ENCODE measurements around the gene MXD1.

MXD1 gene

DNA sequence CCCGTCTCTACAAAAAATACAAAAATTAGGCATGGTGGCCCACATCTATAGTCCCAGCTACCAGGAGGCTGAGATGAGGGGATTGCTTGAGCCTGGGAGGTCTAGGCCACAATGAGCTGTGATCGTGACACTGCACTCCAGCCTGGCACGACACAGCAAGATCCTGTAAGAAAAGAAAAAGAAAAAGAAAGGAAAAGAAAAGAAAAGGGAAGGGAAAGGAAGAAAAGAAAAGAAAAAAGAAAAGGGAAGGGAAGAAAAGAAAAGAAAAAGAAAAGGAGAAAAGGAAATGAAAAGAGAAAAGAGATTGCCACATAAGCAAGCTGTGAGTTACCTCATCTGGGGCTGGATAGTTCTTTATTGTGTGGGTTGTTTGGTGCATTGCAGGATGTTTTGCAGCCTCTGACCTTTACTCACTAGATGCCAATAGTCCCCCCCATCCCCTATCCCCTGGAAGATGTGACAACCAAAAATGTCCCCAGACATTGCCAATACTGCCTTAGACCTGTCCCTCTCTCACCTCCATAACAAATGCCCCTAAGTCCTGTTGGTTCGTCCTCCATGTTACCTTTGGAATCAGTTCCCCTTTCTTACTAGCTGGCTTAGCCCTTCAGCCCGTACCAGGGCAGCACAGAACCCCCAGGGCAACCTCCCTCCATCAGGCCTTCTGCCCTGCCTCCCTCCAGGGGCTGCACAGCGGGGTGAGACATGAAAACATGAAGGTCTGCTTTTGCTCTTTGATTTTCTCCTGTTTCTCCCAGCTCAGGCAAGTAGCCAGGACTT, 37.6 kb downstream of the MXD1 start:
- no peak for DNase-seq (ENCODE audit: low read depth in 3 of 3)

DNA sequence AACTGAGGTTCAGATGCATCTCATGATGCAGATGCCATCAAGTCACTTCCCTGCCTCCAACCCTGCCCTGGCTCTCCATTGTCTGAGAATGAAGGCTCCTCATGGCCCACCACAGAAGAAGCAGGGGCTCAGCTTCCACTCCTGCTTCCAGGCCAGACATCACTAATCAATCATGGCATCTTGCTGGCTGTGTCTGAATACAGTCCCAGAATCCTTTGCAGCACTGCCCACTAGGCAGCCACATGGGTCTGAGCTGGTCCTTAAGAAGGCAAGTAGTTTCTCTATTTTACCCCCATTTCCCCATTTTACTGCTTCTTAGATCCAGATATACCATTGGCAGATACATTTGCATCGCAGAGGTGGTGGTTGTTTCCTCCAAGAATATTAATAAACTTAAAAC, 39.2 kb downstream of the MXD1 start:
- no peak for DNase-seq (ENCODE audit: low read depth in 3 of 3)

DNA sequence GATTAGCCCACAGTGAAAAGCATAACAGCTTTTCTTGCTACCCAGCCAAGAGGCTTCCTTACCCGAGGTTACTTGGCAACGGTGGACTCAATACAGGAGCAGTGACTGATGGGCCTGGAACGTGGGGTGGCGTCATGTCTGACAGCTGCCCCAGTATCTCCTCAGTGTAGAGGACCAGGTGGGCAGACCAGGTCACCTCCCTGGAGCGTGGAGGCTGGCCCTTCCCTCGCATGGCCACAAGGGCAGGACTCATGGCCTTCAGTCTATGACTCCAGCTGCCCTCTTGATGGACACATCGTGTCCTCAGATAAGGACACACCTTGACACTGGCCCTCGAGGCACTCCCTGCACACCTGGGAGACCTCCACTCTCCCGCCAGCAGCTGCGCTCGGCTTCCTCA, 40.1 kb downstream of the MXD1 start:
- no peak for DNase-seq (ENCODE audit: low read depth in 3 of 3)

DNA sequence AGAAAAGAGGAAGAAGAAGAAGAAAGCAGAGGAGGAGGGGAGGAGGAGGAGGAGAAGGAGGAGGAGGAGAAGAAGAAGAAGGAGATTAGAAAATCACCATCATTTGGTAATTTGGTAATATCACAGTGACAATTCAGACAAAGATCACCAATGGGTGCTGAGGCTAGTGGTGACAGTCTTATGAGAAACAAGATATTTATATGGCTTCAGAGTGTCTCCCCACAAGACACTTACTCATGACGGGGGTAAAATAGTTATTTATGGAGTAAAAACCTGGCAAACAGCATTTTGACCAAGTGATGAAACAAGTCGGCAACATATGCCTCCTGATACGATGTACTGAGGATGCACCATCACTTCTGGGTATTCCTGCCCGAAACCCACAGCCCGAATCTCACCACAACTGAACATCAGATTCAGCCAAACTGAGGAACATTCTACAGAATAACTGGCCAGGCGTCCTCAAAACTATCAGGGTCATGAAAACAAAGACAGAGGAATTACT, 41.6 kb downstream of the MXD1 start:
- no peak for DNase-seq (ENCODE audit: low read depth in 3 of 3)

DNA sequence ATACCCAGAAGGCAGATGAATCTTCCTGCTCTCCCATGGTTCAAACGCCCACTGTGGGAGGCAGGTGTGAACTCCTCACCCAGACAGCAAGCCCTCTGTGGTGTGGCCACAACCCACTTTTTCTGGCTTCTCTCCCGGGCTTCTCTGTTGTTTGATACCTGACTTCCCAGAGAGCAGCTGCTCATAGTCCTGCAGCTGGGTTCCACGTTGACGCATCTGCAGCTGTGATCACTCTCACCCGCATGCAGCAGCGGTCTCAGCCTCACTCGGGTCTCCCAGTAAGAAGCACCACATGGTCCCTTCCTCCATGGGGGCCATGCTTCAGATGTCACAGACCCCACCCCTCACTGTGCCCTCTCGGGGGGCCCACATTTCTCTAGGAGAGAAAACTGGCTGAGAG, 43.1 kb downstream of the MXD1 start:
- no peak for DNase-seq (ENCODE audit: low read depth in 3 of 3)

DNA sequence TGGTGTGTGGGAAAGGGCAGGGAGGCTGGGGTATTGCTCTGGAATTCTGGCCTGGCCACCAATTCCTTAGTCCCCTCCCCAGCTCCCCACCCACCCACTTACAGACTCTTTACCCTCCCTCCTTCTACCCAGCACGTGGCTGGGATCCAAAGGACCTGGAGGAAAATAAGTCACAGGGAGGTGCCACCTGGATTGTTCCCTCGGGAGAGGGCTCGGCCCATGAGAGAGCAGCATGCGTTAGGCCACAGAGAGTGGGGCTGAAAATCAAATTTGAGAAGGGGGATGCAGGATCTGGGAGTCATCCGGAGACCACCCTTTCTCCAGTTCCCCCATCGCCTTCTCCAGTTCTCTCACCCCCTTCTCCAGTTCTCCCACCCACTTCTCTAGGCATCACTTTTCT, 43.6 kb downstream of the MXD1 start:
- no peak for DNase-seq (ENCODE audit: low read depth in 3 of 3)

DNA sequence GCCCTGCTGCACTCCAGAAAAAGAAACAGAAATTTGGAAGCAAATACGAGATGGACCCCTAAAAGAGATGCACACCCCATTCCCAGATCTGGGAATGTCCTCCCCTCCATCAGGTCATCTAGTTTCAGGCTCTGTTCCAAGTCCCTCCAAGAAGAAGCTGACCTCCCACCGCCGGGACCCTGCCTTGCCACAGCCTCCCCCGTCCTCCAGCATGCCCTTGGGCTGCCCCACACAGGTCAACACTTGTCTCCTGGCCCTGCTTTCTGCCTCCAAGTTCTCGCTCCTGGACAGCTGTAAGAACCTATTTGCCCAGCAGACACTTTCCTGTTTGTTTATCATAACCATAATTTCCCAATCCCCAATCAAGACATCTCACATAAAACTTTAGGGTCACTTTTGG, 44.5 kb downstream of the MXD1 start:
- DNase-seq (ENCODE audit: low read depth in 3 of 3) = no peak

DNA sequence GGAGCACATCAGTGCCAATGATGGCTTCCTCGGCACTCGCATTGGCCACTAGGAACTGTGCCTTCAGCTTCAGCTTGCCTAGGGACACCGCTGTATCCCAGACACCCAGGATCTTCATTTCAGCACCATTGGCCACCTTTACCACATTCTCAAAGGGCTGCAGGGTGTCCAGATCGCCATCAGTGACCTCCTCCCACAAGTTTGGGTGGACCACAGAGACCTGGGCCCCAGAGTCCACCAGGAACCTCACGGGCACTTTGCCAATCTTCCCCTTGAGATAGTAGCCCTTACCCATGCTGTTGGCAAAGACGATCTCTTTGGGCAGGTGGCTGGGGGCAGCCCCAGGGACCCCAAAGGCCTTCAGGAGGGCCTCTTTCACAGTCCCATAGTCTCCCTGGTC, 45.9 kb downstream of the MXD1 start:
- no peak for DNase-seq (ENCODE audit: low read depth in 3 of 3)

DNA sequence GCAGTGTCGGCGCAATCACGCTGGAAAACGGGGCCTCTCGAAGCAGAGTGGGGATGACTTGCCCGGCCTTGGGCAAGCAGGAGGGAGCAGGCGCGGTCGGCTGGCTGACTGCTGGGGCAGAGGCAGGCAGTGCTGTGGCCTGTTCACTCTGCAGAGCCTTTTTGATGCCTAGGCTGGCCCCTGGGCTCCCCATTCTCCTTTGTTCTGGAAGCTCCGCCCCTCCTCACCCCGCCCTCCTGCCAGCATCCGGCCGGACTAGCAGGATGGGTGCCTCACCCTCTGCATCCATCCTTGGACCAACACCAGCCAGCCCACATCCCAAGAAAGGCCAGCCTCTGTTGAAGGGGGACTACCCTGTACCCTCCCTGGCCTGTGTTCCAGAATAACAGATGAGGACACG, 46.6 kb downstream of the MXD1 start, which contains the start of gene ASPRV1:
Gene ASPRV1 (minus strand): TSS at position 136 of the 400 bp plus-strand sequence. CDS start 195 bp downstream, outside the sequence.
- DNase-seq (ENCODE audit: low read depth in 3 of 3) = no peak

DNA sequence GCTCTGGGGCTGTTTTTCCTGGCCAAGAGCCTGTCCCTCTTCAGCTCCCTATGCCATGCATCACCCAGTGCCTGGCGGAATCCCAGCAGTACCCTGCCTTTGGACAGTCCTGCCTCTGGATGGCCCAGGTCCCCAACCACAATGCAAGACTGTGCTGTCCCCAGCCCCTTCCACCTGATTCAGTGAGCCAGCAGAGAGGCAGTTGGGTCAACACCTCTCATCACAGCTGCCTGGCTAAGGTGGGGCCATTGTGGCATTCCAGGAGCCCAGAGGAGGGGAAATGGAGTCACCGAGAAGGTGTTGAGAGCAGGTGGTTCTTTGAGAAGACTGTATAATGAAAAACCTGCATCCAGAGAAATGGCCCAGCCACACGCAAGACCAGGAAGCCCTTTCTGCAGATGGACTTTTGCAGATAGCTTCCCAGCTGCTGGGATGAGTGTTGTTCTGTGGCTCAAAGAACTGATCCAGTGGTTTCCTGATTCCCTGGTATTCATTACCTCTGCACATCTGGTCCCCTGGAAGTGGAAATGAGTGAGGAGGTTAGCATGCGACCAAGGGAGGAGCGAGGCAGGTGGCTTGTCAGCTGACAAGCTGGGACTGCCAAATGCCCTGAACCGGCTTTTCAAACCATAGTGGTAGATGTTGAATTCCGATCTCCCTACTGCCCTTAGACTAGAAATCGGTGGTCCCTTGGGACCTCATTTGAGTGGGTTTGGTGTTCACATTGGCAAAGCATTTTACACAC, 48.2 kb downstream of the MXD1 start:
- DNase-seq (ENCODE audit: low read depth in 3 of 3) = no peak

DNA sequence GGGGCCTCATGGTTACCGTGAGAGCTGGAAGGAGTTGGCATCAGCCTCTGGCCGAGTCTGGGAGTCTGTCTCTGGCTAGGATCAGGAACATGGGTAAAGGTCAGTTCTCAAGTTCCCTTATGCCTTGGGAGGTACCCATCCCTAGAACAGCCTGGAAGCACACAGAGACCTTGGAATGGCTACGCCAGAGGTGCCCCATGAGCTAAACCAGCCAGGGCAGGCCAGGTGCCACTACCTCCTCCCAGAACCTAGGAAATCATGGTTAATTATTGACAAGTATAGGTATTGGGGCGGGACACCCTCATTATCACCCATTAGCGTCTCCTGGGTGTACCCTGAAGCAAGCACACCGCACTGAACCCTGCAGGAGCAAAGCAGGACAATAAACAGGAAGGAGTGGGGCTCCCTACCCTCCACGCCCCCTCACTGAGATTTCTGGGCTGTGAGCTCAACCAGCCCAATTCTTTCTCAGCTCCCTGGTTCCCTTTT, 49.5 kb downstream of the MXD1 start:
- no peak for DNase-seq (ENCODE audit: low read depth in 3 of 3)

DNA sequence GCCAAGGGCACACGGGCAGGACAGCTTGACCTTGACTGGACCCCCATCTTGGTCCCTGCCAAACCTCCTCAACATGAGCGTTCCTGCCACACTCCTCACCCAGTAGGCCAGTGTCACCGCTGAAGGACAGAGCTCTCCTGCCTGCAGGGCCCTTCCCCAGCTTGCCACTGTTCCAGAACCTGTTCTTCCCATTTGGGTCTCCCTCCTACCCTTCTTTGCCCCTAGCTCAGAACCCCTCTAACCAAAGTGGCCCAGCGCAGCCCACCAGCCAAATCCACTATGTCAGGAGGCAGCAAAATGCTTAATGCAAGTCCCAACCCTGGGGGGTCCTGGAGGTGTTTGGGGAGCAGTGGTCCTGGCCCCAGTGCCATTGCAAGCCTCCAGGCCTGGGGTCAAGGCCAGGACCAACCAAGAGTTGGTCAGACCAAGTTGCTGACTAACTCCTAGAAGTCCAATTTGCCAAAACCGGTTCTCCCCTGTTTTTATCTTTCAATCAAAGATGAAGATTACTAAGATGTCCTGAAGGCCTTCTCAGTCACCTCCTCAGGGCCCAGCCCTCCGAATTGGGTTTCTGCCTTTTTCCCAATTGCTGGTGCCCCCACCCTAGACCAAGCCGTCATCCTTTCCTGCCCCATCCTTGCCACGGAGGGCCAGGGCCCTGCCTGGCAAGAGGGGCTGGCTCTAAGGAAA, 51.0 kb downstream of the MXD1 start:
- no peak for DNase-seq (ENCODE audit: low read depth in 3 of 3)

DNA sequence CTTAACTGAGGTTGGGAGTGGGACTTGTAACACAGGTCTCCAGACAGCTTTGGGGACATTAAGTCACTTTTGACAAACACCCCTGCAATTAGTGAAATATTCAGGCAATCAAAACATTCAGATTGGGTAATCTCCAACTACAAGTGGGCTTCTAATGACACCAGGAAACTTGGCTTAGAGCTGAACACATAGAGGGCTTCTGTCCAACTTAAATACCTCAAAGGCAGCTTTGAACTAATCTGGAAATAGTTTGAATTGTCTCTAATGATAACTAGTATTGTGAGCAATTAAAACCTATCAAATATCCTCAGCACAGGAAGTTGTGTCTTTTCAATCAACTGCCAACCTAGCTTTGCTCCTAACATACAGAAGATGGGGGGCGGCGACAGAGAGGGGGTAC, 51.6 kb downstream of the MXD1 start:
- DNase-seq (ENCODE audit: low read depth in 3 of 3) = no peak

DNA sequence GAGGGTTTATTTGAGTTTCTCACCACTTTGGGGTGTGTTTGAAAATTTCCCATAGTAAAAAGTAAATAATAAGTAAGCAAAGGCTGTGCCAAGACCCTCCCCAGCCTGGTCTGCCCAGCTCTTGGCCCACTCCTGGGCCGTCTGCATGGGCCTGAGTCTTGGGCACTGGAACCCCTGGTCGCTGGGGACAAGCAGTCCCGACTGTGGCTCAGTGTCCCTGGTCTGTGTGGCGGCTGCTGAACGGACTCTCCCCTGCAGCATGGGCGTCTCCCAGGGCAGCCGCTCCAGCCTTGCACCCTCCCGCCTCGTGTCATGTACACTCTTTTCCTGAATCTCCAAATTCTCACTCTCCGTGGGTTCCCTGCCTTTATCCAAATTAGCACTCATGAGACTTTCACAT, 53.7 kb downstream of the MXD1 start:
- DNase-seq (ENCODE audit: low read depth in 3 of 3) = no peak

DNA sequence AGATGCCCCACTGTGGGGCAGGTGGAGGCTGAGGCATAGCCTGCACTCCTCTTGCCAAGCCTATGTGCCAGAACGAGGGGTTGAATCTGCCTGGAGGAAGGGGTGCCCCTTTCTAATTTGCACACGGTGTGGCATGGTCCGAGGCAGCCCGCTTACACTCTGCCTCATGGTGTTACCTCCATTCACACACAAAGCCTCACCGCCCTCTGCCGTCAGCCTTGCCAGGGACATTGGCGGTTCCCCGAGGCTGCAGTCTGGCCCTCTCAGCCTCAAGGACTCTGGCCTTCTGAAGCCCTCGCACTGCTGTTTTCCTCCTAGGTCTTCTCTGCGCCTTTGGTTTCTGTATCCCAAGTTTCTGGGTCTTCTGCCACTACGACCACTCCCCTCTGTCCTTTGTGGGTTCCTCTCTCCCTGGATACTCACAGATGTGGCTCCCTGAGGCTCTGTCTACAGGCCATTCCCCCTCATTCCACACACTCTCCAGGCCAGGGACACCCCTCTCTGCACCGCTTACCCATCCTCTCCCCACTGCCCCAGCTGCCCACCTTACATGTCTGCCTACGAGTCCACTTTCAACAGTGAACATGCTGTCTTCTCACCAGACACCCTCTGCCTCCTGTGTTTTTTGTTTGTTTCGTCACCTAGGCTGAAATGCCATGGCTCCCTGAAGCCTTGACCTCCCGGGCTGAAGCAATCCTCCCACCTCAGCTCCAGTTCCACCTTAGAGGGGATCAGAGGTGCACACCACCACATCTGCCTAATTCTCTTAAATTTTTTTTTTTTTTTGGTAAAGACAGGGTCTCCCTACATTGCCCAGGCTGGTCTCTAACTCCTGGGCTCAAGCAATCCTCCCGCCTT, 54.4 kb downstream of the MXD1 start:
- no peak for DNase-seq (ENCODE audit: low read depth in 3 of 3)

DNA sequence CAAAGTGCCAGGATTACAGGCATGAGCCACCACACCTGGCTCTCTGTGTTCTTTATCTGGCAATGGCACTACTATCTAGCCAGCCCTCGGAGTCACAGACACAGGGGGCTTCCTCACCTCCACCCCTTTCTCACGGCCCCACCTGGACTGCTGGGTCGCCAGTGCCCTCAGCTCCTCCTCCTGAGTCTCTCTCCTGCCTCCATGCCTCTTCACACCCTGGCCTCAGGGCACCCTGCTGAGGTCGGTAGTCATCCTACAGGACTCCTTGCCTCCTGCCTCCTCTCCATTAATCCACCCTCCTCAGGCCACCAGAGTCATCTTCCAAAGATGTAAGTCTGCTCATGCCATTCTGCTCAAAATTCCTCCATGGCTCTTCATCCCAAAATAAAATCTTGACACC, 55.1 kb downstream of the MXD1 start:
- DNase-seq (ENCODE audit: low read depth in 3 of 3) = no peak

DNA sequence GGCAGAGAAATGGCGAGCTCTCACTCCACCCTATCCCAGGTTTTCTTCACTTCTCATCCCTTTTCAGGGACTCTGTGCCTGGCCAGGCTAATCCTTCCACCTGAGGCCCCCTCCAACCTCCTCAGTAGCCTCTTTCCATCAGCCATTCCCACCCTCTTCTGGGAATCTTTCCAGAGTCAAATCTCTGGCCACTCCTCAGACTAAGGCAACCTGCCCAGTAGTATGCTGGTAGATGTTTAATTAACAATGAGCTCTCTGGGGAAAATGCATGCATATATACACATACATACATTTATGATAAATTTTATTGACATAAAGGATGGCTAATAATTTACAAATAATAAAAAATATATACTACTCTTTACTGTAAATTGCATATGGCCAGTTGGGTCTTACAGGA, 57.9 kb downstream of the MXD1 start:
- no peak for DNase-seq (ENCODE audit: low read depth in 3 of 3)

DNA sequence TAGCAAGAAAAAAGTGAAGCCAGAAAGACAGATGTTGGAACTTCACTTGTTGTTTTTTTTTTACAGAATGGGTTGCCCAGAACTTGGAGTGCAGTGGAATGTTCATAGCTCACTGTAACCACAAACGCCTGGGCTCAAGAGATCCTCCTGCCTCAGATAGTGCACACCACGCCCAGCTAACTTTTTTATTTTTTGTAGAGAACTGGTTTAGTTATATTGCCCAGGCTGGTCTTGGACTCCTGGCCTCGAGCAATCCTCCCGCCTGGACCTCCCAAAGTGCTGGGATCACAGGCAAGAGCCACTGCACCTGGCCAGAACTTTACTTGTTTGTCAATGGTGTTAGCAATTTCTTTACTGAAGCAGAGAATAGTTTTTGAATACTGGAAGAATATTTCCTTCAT, 58.4 kb downstream of the MXD1 start:
- no peak for DNase-seq (ENCODE audit: low read depth in 3 of 3)

DNA sequence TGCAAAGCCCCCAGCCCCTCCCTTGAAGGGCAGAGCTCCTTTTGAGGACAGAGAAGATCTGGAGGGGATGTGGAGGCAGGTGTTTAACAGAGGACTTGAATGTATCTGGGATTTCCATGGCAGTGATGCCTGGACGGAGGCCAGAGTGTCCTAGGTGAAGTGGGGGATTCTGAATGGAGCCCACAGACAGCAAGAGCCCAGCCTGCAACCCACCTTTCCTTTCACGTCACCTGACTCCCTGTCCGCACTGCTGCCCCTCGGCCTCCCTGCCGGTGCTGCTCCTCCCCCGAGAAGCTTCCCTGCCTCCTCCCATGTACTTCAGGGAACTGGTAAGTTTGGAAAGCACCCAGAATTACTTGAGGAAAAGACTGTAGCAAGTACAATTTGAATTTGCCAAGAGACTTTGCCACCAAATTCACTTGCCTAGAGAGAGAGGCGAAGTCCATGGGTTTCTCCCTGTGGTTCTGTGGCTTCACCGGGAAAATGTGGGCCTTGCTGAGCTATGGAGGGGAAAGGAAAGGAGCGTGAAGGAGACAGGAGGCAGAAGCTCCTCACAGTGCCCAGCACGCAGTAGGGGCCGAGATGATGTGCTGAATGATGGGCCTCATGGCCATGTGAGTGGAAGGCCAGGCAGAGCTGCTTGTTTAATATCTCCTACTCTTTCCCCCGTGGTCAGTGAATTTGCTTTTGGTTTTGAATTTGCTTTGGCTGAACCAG, 60.4 kb downstream of the MXD1 start:
- no peak for DNase-seq (ENCODE audit: low read depth in 3 of 3)

DNA sequence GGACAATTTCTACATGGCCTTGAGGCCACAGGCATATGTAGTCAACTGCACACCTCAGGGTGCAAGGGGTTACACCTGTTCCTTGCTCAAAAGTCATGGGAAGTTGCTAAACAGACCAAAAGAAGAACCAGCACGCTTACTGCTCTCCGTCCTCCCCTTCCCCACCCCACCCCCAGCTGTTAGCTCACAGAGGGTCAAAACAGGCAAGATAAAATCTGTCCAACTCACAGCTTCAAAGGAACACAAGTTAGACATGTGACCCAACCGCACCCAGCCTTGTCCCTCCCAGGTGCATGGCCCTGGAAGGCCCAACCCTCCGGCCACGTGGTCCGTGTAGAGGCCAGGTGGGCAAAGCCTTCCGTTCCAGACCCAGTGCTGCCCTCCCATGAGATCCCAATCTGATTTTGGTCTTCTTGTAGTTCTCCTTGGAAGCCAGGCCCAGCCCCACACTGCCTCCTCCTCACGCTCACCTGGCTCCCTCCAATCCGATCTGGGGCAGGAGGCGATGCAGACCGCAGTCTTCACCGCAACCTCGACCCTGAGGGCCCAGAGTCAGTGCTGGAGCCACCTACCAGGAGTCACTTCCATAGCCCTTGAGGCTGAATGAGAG, 61.0 kb downstream of the MXD1 start:
- no peak for DNase-seq (ENCODE audit: low read depth in 3 of 3)
